ENCODE measurements around the gene STK32B. TPM values are rescaled to one million over a fixed set of nuclear protein-coding genes. Genes with fewer than 3 reads are reported as not detected.

Gene STK32B
- total RNA-seq, 6 donors from 2014 or later, result 0.22 to 3.4 (median 1.0) TPM

- TF ChIP-seq EP300 (IDR thresholded peaks at IDR 0.05) (no peak), POLR2A (IDR thresholded peaks at IDR 0.05) (no peak), POLR2AphosphoS5 (IDR thresholded peaks at IDR 0.05) (no peak), CTCF (IDR thresholded peaks at IDR 0.05) (no peak)
- no peak for ATAC-seq (ENCODE audit: low FRiP score in 2 of 2)
- H3K27me3 ChIP-seq, result no peaks in the 10 kb centered on the region
- H3K9me3 ChIP-seq, result no peaks in the 10 kb centered on the region
- WGBS, 2 donors, result 53 to 59% methylated on average over 5 of the region's 5 CpGs
- H3K4me3 ChIP-seq, result no peak overlapping the region
- no peaks in the 10 kb centered on the region for H3K36me3 ChIP-seq
- no peak for DNase-seq
- H3K4me1 ChIP-seq, result no peaks in the 10 kb centered on the region
- no peak overlapping the region for H3K27ac ChIP-seq
These were observed 75.6 kb downstream of the STK32B start for GRCh38 chr4:5126857-5127256.

DNA sequence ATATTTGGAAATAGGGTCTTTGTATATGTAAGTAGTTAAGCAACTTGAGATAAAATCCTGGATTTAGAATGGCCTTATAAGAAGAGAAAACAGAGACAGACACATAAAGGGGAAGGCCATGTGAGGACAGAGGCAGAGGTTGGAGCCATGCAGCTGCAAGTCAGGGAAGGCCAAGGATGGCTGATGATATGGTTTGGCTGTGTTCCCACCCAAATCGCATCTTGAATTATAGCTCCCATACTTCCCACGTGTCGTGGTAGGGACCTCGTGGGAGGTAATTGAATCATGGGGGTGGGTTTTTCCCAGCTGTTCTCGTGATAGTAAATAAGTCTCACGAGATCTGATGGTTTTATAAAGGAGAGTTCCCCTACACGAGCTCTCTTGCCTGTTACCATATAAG lies 76.3 kb downstream of the STK32B start:
- H3K9me3 ChIP-seq, result no peaks in the 10 kb centered on the region
- H3K4me3 ChIP-seq, result no peak overlapping the region
- WGBS, 2 donors, result 66 to 68% methylated on average over 7 of the region's 7 CpGs
- ATAC-seq (ENCODE audit: low FRiP score in 2 of 2) (no peak), DNase-seq (no peak)
- no peaks in the 10 kb centered on the region for H3K4me1 ChIP-seq
- H3K27ac ChIP-seq, result no peak overlapping the region
- TF ChIP-seq EP300 (IDR thresholded peaks at IDR 0.05), result no peak
- no peak for TF ChIP-seq CTCF (IDR thresholded peaks at IDR 0.05)
- TF ChIP-seq POLR2A (IDR thresholded peaks at IDR 0.05), result no peak
- no peak for TF ChIP-seq POLR2AphosphoS5 (IDR thresholded peaks at IDR 0.05)
- no peaks in the 10 kb centered on the region for H3K27me3 ChIP-seq
- no peaks in the 10 kb centered on the region for H3K36me3 ChIP-seq

DNA sequence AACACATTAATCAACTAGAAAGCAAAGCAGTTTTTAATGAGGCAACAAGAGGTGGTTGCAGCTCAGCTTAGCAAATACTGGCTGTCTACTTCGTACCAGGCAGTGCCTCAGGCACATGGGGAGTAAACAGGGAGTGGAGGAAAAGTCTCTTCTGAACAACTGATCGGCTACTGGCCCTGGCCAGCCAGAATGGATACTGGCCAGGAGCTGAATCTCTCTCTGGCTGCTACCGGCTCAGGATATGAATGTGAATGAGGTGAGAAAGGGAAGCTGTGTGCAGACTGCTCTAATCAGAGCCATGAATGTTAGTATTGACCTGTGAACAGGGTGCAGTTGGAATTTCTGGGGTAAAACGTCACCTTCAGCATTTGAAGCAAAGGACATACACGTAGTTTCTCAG lies 77.3 kb downstream of the STK32B start:
- Histone ChIP-seq H3K4me3 (no peak overlapping the region), H3K27me3 (no peaks in the 10 kb centered on the region), H3K27ac (no peak overlapping the region), H3K36me3 (no peaks in the 10 kb centered on the region), H3K9me3 (no peaks in the 10 kb centered on the region), H3K4me1 (no peaks in the 10 kb centered on the region)
- ATAC-seq (ENCODE audit: low FRiP score in 2 of 2) (no peak), DNase-seq (no peak)
- no peak for TF ChIP-seq POLR2AphosphoS5 (IDR thresholded peaks at IDR 0.05)
- no peak for TF ChIP-seq POLR2A (IDR thresholded peaks at IDR 0.05)
- no peak for TF ChIP-seq EP300 (IDR thresholded peaks at IDR 0.05)
- no peak for TF ChIP-seq CTCF (IDR thresholded peaks at IDR 0.05)
- 57 to 59% methylated on average over 5 of the region's 5 CpGs for WGBS, 2 donors

GRCh38 chr4:5133201-5133600 lies 81.9 kb downstream of the STK32B start:
- H3K9me3 ChIP-seq, result no peaks in the 10 kb centered on the region
- WGBS, 2 donors, result 96 to 100% methylated on average over 2 of the region's 2 CpGs
- ATAC-seq (ENCODE audit: low FRiP score in 2 of 2), result no peak
- no peaks in the 10 kb centered on the region for H3K4me1 ChIP-seq
- no peak overlapping the region for H3K4me3 ChIP-seq
- H3K27ac ChIP-seq, result no peak overlapping the region
- no peaks in the 10 kb centered on the region for H3K27me3 ChIP-seq
- H3K36me3 ChIP-seq, result no peaks in the 10 kb centered on the region
- TF ChIP-seq POLR2AphosphoS5 (IDR thresholded peaks at IDR 0.05) (no peak), EP300 (IDR thresholded peaks at IDR 0.05) (no peak), POLR2A (IDR thresholded peaks at IDR 0.05) (no peak), CTCF (IDR thresholded peaks at IDR 0.05) (no peak)
- no peak for DNase-seq

GRCh38 chr4:5133933-5134594 lies 82.8 kb downstream of the STK32B start:
- Histone ChIP-seq H3K4me1 (no peaks in the 10 kb centered on the region), H3K27ac (no peak overlapping the region), H3K4me3 (no peak overlapping the region), H3K9me3 (no peaks in the 10 kb centered on the region), H3K27me3 (no peaks in the 10 kb centered on the region), H3K36me3 (no peaks in the 10 kb centered on the region)
- no peak for DNase-seq
- WGBS, 2 donors, result 79 to 82% methylated on average over 4 of the region's 4 CpGs
- no peak for ATAC-seq (ENCODE audit: low FRiP score in 2 of 2)
- TF ChIP-seq CTCF (IDR thresholded peaks at IDR 0.05) (no peak), EP300 (IDR thresholded peaks at IDR 0.05) (no peak), POLR2AphosphoS5 (IDR thresholded peaks at IDR 0.05) (no peak), POLR2A (IDR thresholded peaks at IDR 0.05) (no peak)

Data from upper lobe of left lung (tissue), 6 donors.